ENCODE results near the gene SPINK8.
"Not testable (repeated sequence)": the region's sequence is repeated elsewhere in the genome, so short reads cannot be mapped to it uniquely, and the experiment has no call there.

Gene SPINK8

DNA sequence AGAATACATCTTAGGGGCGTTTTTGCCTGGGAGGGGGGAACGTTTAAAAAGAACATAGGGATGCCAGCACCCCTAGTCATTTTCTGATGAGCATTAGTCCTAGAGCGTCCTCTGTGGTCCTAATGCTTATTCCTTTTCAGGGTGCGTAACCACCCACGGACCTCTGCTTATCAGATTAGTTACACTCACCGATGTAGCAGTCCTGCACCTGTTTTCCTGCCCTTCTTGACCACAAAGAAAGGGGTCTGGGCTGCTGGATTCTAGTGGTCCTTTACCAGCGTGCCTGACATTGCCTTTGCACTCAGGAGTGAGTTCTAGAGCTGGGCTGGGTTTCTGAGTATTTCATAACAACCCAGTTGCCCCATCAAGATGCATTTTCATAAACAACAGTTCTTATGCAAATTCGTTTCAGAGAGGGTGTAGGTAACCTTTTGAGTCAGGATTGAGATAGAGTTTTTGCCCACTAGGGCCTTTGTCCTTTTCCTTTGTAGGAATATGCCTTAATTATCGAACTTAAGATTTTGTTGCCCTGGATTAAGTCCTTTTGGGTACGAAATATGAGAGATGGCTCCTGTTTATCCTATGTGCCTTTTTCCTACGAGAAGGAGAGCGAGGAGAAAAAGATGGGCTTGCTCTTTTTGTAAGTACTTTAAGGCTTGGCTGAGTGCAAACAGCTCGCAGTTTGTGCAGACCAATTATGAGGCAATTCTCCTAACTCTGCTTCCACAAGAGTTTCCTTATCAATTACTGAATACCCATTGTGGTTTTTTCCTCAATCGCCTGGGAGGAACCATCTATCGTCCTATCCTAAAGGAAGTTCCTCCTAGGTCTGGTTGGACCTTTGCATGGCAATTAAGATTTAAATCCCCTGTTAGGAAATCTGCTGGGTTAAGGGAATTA, at the start of gene SPINK8:
Gene SPINK8, minus strand, starts transcription at position 316 of the 900 bp plus-strand sequence. CDS start 5,320 bp downstream, outside the sequence.
- not testable (repeated sequence) for DNase-seq (ENCODE audit: low read depth in 2 of 2)

DNA sequence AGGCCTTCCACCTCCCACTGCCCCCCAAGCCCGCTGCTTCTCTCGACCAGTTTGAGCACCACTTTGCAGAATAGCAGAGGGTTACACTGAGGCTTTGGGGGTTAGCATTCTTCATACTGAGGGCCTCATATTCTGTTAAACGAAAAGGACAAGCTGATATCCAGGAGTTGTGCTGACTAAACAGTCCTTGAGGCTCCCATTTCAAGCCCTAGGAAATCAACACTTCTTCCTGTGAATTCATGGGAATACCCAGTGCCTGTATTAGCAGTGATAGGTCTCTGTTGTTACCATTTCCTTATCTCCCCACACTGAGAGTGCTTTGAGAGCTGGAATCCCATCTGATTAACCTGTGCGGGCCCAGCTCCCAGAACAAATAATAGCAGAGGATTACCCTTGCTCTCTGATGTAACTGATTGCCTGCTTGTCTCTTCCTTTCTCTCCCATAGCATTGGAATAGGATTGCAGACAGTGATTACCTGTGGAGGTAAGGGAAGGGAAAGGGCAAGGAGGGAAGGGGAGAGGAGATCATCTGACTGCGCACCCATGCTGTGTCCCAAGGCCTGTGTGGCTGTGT, 39.5 kb upstream of the SPINK8 start:
- no peak for DNase-seq (ENCODE audit: low read depth in 2 of 2)

DNA sequence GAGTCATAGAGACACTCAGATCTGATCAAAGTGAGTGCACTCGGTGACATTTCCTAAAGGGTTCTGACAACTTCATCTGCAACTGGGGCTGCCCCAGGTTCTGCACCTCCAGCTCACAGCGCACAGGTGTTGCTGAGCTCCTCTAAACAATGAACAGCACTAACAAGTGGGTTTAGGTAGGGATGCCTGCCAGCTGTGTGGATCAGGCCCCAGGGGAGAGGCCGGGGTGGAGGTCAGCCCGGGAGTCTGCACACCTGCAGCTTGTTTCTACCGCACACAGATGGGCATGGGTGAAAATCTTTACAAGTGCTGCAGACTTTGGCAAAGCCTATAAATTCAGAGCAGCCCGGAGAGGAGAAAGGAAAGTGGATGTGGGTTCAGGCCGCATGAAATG, 38.9 kb upstream of the SPINK8 start:
- DNase-seq (ENCODE audit: low read depth in 2 of 2): no peak

DNA sequence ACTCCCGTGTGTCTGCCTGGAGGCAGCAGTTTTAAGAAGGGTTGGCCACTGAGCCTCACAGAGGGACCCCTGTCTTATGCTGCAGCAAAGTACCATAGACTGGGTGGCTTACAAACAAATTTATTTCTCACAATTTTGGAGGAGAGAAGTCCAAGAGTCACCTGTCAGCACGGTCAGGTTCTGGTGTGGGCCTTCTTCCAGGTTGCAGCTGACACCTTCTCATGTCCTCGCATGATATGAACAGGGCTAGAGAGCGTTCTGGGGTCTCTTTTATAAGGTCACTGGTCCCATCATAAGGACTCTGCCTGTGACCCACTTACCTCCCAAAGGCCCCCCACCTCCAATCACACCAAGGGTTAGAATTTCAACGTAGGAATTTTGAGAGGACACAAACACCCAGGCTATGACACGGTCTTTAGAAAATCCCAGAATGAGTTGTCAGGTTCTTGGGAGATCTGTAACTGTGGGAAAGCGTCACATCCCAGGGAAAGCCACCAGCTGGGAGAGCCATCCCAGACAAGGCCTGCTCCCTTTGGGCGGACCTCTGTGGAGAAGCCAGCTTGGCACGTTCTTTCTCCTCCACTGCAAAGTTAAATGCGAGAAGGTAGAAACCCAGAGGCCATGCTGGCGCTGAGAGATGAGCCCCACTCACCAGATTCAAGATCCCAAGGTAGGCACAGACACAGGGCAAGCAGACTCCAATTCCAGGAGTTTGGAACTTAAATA, 38.4 kb upstream of the SPINK8 start, which contains the start of gene FBXW12:
Gene FBXW12, plus strand, starts transcription at position 569 of the 726 bp plus-strand sequence. CDS start 549 bp downstream, outside the sequence.
- no peak for DNase-seq (ENCODE audit: low read depth in 2 of 2)

DNA sequence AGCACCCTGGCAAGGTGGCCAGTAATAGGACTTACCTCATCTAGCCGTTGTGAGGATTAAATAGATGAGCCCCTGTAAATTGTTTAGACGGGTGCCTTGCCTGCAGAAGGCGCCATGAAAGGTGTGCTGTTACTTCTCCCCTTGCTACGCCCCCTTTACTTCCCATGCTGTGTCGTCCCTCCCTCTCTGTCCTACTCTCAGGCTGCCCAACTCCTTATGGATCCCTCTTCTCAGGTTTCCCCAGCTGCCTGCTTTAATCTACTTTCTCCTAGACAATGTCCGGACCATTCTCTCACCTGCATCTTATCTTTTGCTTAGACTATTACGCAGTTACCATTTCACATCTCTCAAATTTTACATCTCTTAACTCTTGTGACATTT, 36.9 kb upstream of the SPINK8 start:
- no peak for DNase-seq (ENCODE audit: low read depth in 2 of 2)

DNA sequence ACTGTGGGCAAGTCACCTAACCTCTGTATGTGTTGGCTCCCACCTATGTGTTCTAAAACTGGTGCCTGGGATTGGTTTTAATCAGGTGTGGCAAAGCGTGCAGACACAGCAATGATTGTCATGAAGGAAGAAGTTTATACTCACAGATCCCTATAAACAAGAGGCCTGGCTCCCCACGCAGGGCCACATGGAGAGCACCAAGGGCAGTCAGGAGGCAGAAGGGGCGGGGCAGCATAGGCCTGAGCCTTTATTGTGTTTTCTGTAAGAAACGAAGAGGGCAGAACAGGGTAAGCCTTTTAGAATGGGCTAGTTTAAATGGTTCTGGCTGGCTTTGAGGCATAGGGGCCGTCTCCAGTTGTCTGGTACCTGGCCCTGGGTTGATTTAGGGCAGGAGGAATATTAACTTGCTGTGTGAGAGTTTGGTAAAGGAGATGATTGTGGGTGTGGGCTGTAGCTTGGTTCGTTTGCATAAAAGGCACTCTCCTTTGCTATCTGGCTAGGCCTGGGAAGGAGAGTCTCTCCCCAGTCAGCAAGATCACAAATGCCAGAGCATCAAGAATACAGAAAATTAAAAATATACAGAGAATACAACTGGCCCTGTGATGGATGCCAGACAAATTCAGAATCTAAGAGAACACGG, 36.4 kb upstream of the SPINK8 start:
- DNase-seq (ENCODE audit: low read depth in 2 of 2): no peak

DNA sequence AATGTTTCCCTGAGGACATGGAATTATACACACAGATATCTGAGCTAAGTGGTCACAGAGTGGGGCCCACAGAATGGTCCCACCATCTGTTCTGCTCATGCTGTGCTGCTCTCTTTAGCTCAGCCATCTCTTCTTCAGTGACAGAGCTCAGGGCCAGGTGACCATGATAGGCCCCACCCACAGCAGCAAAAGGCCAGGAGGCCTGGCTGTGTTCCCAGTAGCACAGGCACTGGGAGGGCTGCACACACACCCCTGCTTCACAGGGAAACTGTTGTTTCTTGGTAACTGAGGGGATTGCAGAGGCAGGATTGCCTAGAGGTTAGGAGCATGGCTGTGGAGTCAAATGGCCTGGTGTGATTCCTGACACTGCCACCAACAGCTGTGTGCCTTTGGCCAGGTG, 33.7 kb upstream of the SPINK8 start:
- no peak for DNase-seq (ENCODE audit: low read depth in 2 of 2)

DNA sequence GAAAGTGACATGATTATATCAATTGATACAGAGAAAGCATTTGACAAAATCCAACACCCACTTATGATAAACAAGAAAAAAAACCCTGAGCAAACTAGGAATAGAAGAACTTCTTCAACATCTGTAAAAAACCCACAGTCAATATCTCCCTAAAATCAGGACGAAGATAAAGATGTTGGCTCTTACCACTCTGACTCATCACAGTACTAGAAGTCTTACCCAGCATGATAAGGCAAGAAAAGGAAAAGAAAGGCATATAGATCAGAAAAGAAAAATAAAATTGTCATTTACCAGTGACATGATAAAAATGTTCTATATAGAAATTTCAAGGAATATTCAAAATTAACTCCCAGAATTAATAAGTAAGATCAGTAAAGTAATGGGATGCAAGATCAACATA, 31.4 kb upstream of the SPINK8 start:
- no peak for DNase-seq (ENCODE audit: low read depth in 2 of 2)

DNA sequence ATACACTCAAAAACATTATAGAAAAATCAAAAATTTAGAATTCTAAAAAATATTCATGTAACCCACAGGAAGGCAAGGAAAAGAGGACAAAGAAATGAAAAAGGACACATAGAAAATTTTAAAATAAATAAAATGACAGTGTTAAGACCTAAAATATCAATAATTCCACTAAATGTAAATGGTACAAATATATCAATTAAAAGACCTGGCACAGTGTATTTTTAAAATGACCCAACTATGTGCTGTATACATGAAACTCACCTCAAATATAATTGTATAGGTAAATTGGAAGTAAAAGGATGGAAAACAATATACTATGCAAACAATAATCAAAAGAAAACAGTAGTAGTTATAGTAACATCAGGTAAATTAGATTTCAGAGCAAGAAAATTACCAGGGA, 28.5 kb upstream of the SPINK8 start:
- no peak for DNase-seq (ENCODE audit: low read depth in 2 of 2)

DNA sequence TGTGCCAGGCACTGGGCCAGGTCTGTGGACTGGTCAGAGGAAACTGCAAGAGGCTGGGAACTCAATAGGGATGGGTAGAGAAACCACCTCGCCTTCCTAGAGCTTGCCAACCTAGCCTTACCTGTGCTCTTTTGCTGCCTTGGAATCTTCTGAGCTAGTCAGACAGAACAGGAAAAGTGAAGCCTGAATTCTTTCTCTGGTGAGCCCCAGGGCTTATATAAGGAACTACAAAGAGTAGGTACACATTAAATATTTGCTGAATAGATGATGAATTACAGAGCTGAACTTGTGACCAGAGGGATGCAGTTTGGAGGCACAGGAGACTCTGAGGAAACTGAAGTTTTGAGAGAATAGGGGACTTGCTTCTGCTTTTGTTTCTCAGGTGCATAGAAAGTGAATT, 23.0 kb upstream of the SPINK8 start:
- no peak for DNase-seq (ENCODE audit: low read depth in 2 of 2)

DNA sequence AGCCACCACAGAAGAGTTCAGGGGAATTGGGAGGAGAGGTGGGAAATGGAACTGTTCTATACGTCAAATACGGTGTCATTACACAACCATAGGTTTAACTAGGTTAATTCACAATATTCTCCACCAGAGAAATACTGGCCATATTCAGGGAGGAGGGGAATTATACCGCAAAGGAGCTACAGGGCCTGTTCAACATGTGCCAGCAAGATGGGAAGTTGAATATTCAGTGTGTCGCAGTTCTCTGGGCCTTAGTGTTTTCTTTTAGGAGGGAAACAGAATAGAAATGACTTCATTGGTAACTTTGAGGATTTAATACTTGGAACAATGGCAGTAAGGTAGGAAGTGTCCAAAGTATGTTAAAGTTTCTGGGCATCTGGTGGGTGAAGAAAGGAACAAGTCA, 20.5 kb upstream of the SPINK8 start:
- DNase-seq (ENCODE audit: low read depth in 2 of 2): no peak

DNA sequence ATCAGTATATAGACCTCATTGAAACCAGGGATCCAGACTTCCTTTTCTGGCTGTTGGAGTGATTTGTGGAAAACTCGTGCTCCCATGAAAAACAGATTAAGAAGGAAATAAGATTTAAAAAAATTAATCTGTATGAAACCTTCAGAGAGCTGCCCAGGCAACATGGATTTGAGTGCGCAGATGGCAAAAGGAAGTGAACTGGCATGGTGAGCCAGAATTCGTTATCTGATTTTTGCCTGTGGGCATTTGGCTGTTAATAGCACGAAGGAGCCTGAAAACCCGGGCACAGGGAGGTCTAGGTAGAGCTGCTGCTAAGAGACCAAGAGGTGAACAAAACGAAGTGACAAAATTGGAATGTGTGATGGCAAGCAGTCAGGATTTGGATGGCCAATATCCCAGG, 19.1 kb upstream of the SPINK8 start:
- no peak for DNase-seq (ENCODE audit: low read depth in 2 of 2)

DNA sequence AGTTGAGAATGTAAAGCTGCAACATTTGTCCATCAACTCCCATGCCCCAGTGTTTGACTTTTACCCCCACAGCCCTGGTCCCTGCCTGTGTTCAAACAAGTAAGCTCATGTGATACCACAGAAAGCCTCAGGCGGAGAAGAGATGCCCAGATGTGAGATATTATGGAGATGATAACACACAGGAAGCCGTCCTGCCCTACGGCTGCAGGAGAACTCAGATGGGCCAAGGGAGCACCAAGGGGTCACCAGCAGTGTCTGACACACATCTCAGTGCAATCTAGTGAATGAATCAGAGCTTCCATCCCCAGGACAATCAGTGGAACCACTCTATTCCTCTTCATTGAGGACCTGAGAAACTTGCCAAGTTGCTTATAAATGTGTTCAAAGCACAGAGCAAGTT, 14.0 kb upstream of the SPINK8 start:
- DNase-seq (ENCODE audit: low read depth in 2 of 2): no peak

DNA sequence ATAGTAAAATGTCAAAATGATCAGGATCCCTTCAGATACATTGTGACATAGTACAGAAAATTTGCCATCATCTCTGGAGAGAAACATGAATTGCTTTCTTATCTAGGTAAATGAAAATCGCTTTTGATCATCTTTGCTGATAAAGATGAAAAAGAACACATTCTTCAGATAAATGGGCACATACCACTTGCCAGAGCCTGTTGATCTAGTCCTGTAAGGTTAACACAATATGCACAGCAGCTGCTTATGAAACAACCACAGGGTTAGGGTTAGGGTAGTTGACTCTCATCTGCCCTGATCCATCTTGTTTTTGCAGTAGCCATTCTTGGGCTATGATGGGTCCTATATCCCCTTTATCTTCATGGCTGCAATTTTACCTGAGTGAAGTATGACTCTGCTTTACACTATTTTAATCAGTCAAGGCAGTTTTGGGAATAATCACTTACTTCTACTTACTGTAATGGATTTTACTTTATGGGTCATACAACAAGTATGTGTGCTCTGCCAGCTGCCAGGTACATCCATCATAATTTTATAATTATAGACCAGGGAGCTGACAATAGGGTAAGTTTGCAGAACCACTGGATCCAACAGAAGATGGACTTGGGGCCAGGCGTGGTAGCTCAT, 12.6 kb upstream of the SPINK8 start:
- no peak for DNase-seq (ENCODE audit: low read depth in 2 of 2)

DNA sequence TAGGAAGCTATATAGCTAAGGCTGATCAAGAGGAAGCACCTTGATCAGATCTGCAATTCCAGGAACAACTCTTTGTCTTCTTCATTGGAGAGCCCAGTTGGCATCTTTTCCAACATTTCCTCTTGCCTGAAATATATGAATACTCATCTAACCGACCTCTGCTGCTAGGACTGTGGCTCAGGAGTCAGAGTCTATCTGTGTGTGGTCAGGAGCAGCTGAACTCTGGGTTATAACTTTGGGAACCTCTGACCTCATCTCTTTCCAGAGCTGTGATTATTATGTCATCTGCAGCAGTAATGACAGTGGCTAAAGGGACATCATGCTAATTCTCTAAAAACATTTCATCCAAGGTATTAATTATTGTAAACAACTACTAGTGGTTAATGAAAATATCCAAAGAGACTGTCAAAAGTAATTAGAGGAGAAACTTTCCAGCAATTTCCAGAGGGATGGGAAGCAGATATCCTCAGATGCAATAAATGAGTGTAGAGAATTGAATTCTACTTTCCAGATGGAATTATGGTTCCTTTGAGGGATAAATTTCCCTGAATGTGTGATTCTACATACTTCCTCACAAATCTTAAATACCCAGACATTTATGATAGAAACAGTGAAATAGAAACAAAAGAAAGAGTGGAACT, 11.5 kb upstream of the SPINK8 start:
- DNase-seq (ENCODE audit: low read depth in 2 of 2): no peak

DNA sequence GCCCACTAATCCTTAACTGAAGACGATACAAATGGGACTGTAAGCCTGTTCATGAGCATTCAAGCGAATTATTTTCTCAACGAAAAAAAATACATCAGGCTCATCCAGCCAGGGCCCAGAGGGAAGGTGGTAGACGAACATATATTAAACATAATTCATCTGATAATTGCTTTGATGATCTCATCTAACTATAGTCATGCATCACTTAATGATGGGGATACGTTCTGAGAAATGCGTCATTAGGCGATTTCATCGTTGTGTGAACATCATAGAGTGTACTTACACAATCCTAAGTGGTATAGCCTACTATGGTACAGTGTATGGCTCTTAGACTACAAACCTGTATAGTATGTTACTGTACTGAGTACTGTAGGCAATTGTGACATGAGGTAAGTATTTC, 10.0 kb upstream of the SPINK8 start:
- no peak for DNase-seq (ENCODE audit: low read depth in 2 of 2)

DNA sequence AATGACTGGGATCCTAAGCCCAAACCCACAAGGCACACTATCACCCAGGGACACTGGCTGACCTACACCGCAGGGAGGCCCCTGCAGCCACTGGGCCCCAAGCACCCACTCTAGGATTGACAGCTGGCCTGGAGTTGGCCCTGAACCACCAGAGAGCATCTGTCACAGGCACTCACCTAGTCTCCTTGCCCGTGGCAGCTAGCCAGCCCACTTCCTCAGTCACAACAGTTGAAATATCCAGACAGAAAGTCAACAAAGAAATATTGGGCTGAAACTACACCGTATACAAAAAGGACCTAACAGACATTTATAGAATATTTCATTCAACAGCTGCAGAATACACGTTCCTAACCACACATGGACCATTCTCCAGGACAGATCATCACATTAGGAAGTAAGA, 5.2 kb upstream of the SPINK8 start:
- DNase-seq (ENCODE audit: low read depth in 2 of 2): no peak

DNA sequence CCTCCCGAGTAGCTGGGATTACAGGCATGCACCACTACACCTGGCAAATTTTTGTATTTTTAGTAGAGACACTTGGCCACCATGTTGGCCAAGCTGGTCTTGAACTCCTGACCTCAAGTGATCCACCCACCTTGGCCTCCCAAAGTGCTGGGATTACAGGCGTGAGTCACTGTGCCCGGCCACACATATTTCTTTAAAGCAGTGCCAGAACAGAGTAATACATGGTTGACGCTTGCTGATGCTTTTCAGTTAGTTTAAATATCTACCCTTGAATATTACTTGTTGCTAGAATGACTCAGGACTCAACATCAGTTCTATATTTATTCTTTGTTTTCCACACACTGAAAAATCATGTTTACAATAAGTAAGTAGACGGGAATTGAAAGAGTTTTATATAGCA, 4.1 kb upstream of the SPINK8 start:
- not testable (repeated sequence) for DNase-seq (ENCODE audit: low read depth in 2 of 2)

DNA sequence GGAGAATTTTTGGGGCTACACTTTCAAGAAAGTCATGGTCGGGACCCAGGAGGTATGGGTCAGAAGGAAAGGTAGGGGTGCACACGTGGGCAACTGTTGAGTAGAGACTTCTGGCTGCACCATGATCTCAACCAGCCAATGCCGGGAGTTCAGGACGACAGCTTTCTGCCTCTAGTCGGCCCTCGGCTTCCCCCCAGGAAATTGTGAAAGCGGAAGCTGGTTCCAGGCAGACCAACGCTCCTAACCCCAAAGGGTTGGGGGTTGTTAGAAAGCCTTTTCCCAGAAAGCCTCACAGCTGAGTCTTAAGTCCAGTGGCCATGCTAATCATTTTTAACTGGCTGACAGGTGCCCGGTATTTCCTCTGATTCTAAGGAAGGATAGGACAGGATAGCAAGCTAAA, 1.8 kb upstream of the SPINK8 start:
- DNase-seq (ENCODE audit: low read depth in 2 of 2): not testable (repeated sequence)

DNA sequence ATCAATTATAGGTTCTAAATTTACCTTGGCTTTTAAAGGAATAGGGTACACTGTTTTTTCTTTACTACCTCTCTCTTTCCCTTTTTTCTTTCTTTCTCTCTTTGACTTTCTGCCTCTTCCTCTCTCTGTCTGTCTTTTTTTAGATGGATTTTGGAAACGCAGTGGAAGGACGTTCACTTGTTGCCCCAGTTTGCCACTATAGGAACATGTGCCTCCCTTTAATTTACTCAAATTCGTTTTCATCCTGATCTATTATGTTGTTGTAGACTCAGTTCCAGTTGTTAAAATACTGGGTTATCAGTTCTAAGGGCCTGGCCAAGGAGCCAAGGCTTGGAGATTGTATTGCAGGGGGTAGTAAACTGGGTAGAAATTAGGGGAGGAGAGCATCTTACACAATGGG, 1.1 kb upstream of the SPINK8 start:
- no peak for DNase-seq (ENCODE audit: low read depth in 2 of 2)
